H1 (cell line): Measurements from ENCODE around the gene IZUMO4. TPM values are rescaled to one million over a fixed set of nuclear protein-coding genes. Genes with fewer than 3 reads are reported as not detected.

ENCODE experiments used
- CTCF ChIA-PET: fragments of 300-600 bp; sonication (Branson Sonifier 250); formaldehyde crosslinking; loops from one replicate; lab custom pipeline; 2021; ENCODE audit not compliant: partially characterized antibody; lab: Charles Lee
- POLR2A ChIA-PET: fragments of 300-600 bp; sonication (Branson Sonifier 250); formaldehyde crosslinking; loops from one replicate; lab custom pipeline; 2021; ENCODE audit warnings: inconsistent platforms; ENCODE audit not compliant: partially characterized antibody; lab: Charles Lee
- DNase-seq, 2 experiments: peaks; one replicate each; pipeline versions ENCODE4 v3.0.0 to v3.0.0-alpha.2; 2010 to 2022; ENCODE audit warnings: low spot score in 2 of 2, low read depth in 1 of 2, mixed read lengths in 1 of 2
- FAIRE-seq: peaks from 2 replicates; lab custom pipeline; 2011; peaks lifted over from hg19 to GRCh38; lab: Jason Lieb, UNC
- H2AFZ ChIP-seq: 2 replicates; pipeline ENCODE4 v1.8.1; 2012; ENCODE audit warnings: low read length, inconsistent platforms
- H2AK5ac ChIP-seq: 2 replicates; pipeline ENCODE4 v1.6.1; 2013; ENCODE audit warnings: low read depth, low read length
- H2BK120ac ChIP-seq: replicated peaks from 2 replicates; pipeline ENCODE3; 2013; ENCODE audit warnings: low read depth, low read length, inconsistent platforms
- H2BK12ac ChIP-seq: 2 replicates; pipeline ENCODE4 v1.6.1; 2013; ENCODE audit warnings: low read depth, low read length
- H2BK15ac ChIP-seq: 2 replicates; pipeline ENCODE4 v1.6.1; 2013; ENCODE audit warnings: low read length
- H2BK20ac ChIP-seq: 2 replicates; pipeline ENCODE4 v1.6.1; 2013; ENCODE audit warnings: low read length
- H2BK5ac ChIP-seq: 2 replicates; pipeline ENCODE4 v1.6.1; 2013; ENCODE audit warnings: low read depth, low read length
- H3K14ac ChIP-seq: 2 replicates; pipeline ENCODE4 v1.6.1; 2013; ENCODE audit warnings: inconsistent platforms; ENCODE audit not compliant: insufficient read length
- H3K18ac ChIP-seq: 2 replicates; pipeline ENCODE4 v1.6.1; 2013; ENCODE audit warnings: low read length; ENCODE audit errors: extremely low read depth
- H3K23ac ChIP-seq: 2 replicates; pipeline ENCODE4 v1.6.1; 2013; ENCODE audit warnings: inconsistent platforms; ENCODE audit not compliant: insufficient read length
- H3K23me2 ChIP-seq: 2 replicates; pipeline ENCODE4 v1.6.1; 2013; ENCODE audit warnings: low read depth, low read length
- H3K27ac ChIP-seq: 2 replicates; pipeline ENCODE4 v1.6.1; 2011; ENCODE audit warnings: low read depth, low read length, inconsistent platforms
- H3K27me3 ChIP-seq, 4 experiments: replicated peaks in 1 of 4; 1 replicate in 1 of 4; 2 replicates in 3 of 4; pipeline versions ENCODE4 v1.6.1 to v1.8.1; 2011 to 2013; ENCODE audit warnings: low read length in 3 of 4, mild to moderate bottlenecking in 3 of 4, inconsistent platforms in 2 of 4, mixed read lengths in 2 of 4, moderate library complexity in 1 of 4; ENCODE audit not compliant: control insufficient read depth in 3 of 4, insufficient read depth in 3 of 4; ENCODE audit errors: extremely low read depth in 1 of 4
- H3K36me3 ChIP-seq, 4 experiments: 2 replicates each; pipeline versions ENCODE4 v1.6.1 to v1.8.1; 2011 to 2013; ENCODE audit warnings: mild to moderate bottlenecking in 4 of 4, low read length in 3 of 4, moderate library complexity in 2 of 4, control low read depth in 1 of 4, inconsistent platforms in 1 of 4; ENCODE audit not compliant: insufficient read depth in 4 of 4, control insufficient read depth in 2 of 4
- H3K4ac ChIP-seq: replicated peaks from 2 replicates; pipeline ENCODE3; 2013; ENCODE audit warnings: low read length, low read depth, mixed read lengths, inconsistent platforms; ENCODE audit not compliant: insufficient read length
- H3K4me1 ChIP-seq, 4 experiments: replicated peaks in 1 of 4; 1 replicate in 1 of 4; 2 replicates in 3 of 4; pipeline versions ENCODE4 v1.6.1 to v1.8.1; 2011 to 2013; ENCODE audit warnings: low read length in 3 of 4, inconsistent platforms in 2 of 4, mixed read lengths in 1 of 4; ENCODE audit not compliant: insufficient read depth in 4 of 4, control insufficient read depth in 3 of 4
- H3K4me2 ChIP-seq, 2 experiments: 2 replicates each; pipeline versions ENCODE4 v1.6.1 to v1.8.1; 2011 to 2013; ENCODE audit warnings: low read depth in 2 of 2, low read length in 2 of 2, control low read depth in 1 of 2, inconsistent platforms in 1 of 2, mild to moderate bottlenecking in 1 of 2; ENCODE audit not compliant: insufficient read depth in 1 of 2
- H3K4me3 ChIP-seq, 4 experiments: fragments of 200-600, 300-600 bp in 1 of 4; sonication (generic), shearing (Covaris generic), sonication (Bioruptor Twin) in 1 of 4; 2 replicates each; pipeline versions ENCODE4 v1.5.1 to v1.8.1; 2011 to 2016; ENCODE audit warnings: low read length in 4 of 4, low read depth in 3 of 4, control low read depth in 2 of 4, inconsistent platforms in 2 of 4, mild to moderate bottlenecking in 2 of 4, mixed read lengths in 1 of 4, moderate library complexity in 1 of 4; ENCODE audit not compliant: insufficient read depth in 2 of 4; ENCODE audit errors: extremely low read depth in 1 of 4
- H3K56ac ChIP-seq: replicated peaks from 2 replicates; pipeline ENCODE3; 2013; ENCODE audit warnings: low read depth, mild to moderate bottlenecking, mixed read lengths, low read length, inconsistent platforms; ENCODE audit not compliant: insufficient read length
- H3K79me1 ChIP-seq: 2 replicates; pipeline ENCODE4 v1.6.1; 2013; ENCODE audit warnings: low read depth, low read length, control low read depth
- H3K79me2 ChIP-seq, 2 experiments: 2 replicates each; pipeline versions ENCODE4 v1.6.1 to v1.8.1; 2012 to 2013; ENCODE audit warnings: low read length in 2 of 2, mild to moderate bottlenecking in 2 of 2, inconsistent platforms in 1 of 2; ENCODE audit not compliant: insufficient read depth in 2 of 2, control insufficient read depth in 1 of 2
- H3K9ac ChIP-seq, 4 experiments: replicated peaks in 1 of 4; 1 replicate in 1 of 4; 2 replicates in 3 of 4; pipeline versions ENCODE4 v1.6.1 to v1.8.1; 2011 to 2013; ENCODE audit warnings: low read depth in 3 of 4, low read length in 3 of 4, control low read depth in 2 of 4, mild to moderate bottlenecking in 2 of 4, moderate library complexity in 2 of 4, inconsistent platforms in 1 of 4; ENCODE audit errors: extremely low read depth in 1 of 4
- H3K9me3 ChIP-seq, 2 experiments: 2 replicates each; pipeline versions ENCODE4 v1.6.1 to v1.8.1; 2012 to 2013; ENCODE audit warnings: mild to moderate bottlenecking in 2 of 2, moderate library complexity in 2 of 2, control low read depth in 1 of 2, inconsistent platforms in 1 of 2, low read depth in 1 of 2, low read length in 1 of 2, mixed read lengths in 1 of 2; ENCODE audit not compliant: insufficient read depth in 2 of 2
- H4K20me1 ChIP-seq, 2 experiments: replicated peaks in 1 of 2; 2 replicates each; pipeline versions ENCODE3 to v1.8.1; 2011 to 2013; ENCODE audit warnings: inconsistent platforms in 2 of 2, low read length in 2 of 2, mild to moderate bottlenecking in 1 of 2; ENCODE audit not compliant: insufficient read depth in 2 of 2, control insufficient read depth in 1 of 2
- H4K5ac ChIP-seq: 2 replicates; pipeline ENCODE4 v1.6.1; 2013; ENCODE audit warnings: low read length, low read depth, mixed read lengths, inconsistent platforms; ENCODE audit not compliant: insufficient read length
- H4K8ac ChIP-seq: 2 replicates; pipeline ENCODE4 v1.8.0; 2013; ENCODE audit warnings: mild to moderate bottlenecking, moderate library complexity, low read length, inconsistent platforms; ENCODE audit not compliant: insufficient read depth; ENCODE audit errors: extremely low read depth
- H4K91ac ChIP-seq: replicated peaks from 2 replicates; pipeline ENCODE3; 2013; ENCODE audit warnings: low read length, mixed read lengths, inconsistent platforms; ENCODE audit not compliant: insufficient read length
- CBX8 ChIP-seq: fragments of 300-800, 300-1000 bp; sonication (generic); IDR thresholded peaks from 2 replicates; pipeline ENCODE4 v1.7.1; 2016; ENCODE audit warnings: low read depth, low read length, borderline replicate concordance
- CHD2 ChIP-seq: IDR thresholded peaks from 2 replicates; pipeline ENCODE4 v1.6.1; 2012; ENCODE audit warnings: low read length, improper control_type of control experiment
- HDAC2 ChIP-seq, 2 experiments: fragments of 300-600 bp in 1 of 2; sonication (generic) in 1 of 2; IDR thresholded peaks; 2 replicates each; pipeline ENCODE4 v1.6.1; 2011 to 2012; ENCODE audit warnings: low read depth in 2 of 2, low read length in 2 of 2, mild to moderate bottlenecking in 2 of 2, moderate library complexity in 2 of 2, borderline replicate concordance in 1 of 2, inconsistent platforms in 1 of 2
- JUN ChIP-seq: IDR thresholded peaks from 2 replicates; pipeline ENCODE4 v1.6.1; 2011; ENCODE audit warnings: low read depth, mild to moderate bottlenecking, improper control_type of control experiment, low read length
- RAD21 ChIP-seq, 2 experiments: IDR thresholded peaks in 1 of 2; conservative IDR thresholded peaks in 1 of 2; 2 replicates each; pipeline ENCODE4 v1.6.1; 2011; ENCODE audit warnings: low read depth in 2 of 2, low read length in 2 of 2, improper control_type of control experiment in 1 of 2, inconsistent platforms in 1 of 2, mild to moderate bottlenecking in 1 of 2, moderate library complexity in 1 of 2
- WGBS, 2 experiments: shearing (Covaris generic) in 1 of 2; methylation state at CpG; one replicate each; pipeline versions ENCODE4 v1.1.6 to v1.1.7; 2013 to 2015; ENCODE audit warnings: low lambda C conversion rate in 2 of 2, mixed read lengths in 2 of 2, inconsistent platforms in 1 of 2, low coverage in 1 of 2, missing lambda C conversion rate in 1 of 2; ENCODE audit not compliant: insufficient replicate concordance in 2 of 2, insufficient coverage in 1 of 2, insufficient read length in 1 of 2; ENCODE audit errors: extremely low coverage in 1 of 2, missing lambda C conversion rate in 1 of 2; 5-methylcytosine and 5-hydroxymethylcytosine counted together
- polyA plus RNA-seq, 7 experiments: library from polyadenylated mRNA; depleted of rRNA in 3 of 7; stranded (reverse) in 5 of 7; unstranded in 2 of 7; fragments of >200 nt in 5 of 7; fragments of 200-250 nt in 2 of 7; gene quantifications; 1 replicate in 5 of 7; 2 replicates in 1 of 7; 4 replicates in 1 of 7; pipeline versions ENCODE4 v1.2.1 to v1.2.3, GENCODE V29; 2011 to 2013; ENCODE audit warnings: missing spikeins in 2 of 7, mixed read lengths in 2 of 7
- total RNA-seq: library from RNA; stranded (reverse); fragmentation: NEBNext Ultra II Directional; extraction: Animal tissue kit (Norgen Biotek cat#: 25700); gene quantifications from 2 replicates; pipeline ENCODE4 v1.2.1, GENCODE V29; 2021

Gene IZUMO4
- total and polyA plus RNA-seq, 2 of the 8 experiments (the other 6 are each of a cell fraction or from before 2014, with no cell fraction given), result 1.8 to 1.9 TPM

- H3K27ac ChIP-seq, result no peak overlapping the region
- H4K8ac ChIP-seq, result no peak overlapping the region; the same call in 1 of the 2 replicates
- H3K4ac ChIP-seq, result no peak overlapping the region
- no peaks in the 10 kb centered on the region for H3K9me3 ChIP-seq
- no peak overlapping the region for H2BK20ac ChIP-seq
- no peak overlapping the region for H4K91ac ChIP-seq
- H3K9ac ChIP-seq, result no peak overlapping the region
- no peak overlapping the region for H4K5ac ChIP-seq
- CTCF ChIA-PET, result interaction anchor here (0.6 to 1.4 kb wide), 3 partner anchors 8 to 19 kb away, joined by 3 read pairs; no protein-coding TSS in a partner anchor
- DNase-seq (no peak), FAIRE-seq (no peak)
- no peak overlapping the region for H2BK120ac ChIP-seq
- no peak overlapping the region for H2BK15ac ChIP-seq
- no peaks in the 10 kb centered on the region for H3K79me2 ChIP-seq
- peaks cover 4% of the 10 kb centered on the region; the same call in 1 of the 2 replicates for H3K79me1 ChIP-seq
- H2BK5ac ChIP-seq, result no peak overlapping the region
- no peak for TF ChIP-seq HDAC2 (IDR thresholded peaks at IDR 0.05; ENCODE audit: borderline replicate concordance in 1 of 2, low read depth in 2 of 2, low read length in 2 of 2)
- TF ChIP-seq CHD2, result no peak
- no peak for TF ChIP-seq CBX8
- no peak for TF ChIP-seq JUN
- no peak for TF ChIP-seq RAD21 (IDR thresholded peaks at IDR 0.05 in 1 of 2, conservative IDR thresholded peaks at IDR 0.05 in 1 of 2; ENCODE audit: low read depth in 2 of 2, low read length in 2 of 2)
- no peaks in the 10 kb centered on the region for H3K27me3 ChIP-seq
- no peaks in the 10 kb centered on the region for H3K4me1 ChIP-seq
- POLR2A ChIA-PET, result interaction anchor here (1.5 kb wide), 1 partner anchor 10 kb away, joined by 4 read pairs; no protein-coding TSS in a partner anchor
- WGBS, 2 experiments, result 96% methylated on average over 26 of the region's 27 CpGs; no CpG with 5 or more reads in 1 of the 2 experiments
- no peak overlapping the region for H3K18ac ChIP-seq
- H3K4me2 ChIP-seq, result no peak overlapping the region
- H2AK5ac ChIP-seq, result no peak overlapping the region
- H3K56ac ChIP-seq, result no peak overlapping the region
- H2AFZ ChIP-seq, result no peak overlapping the region
- no peak overlapping the region for H2BK12ac ChIP-seq
- peaks cover 15 to 29% of the 10 kb centered on the region in 2 experiments for H4K20me1 ChIP-seq
- no peaks in the 10 kb centered on the region for H3K23me2 ChIP-seq
- no peak overlapping the region for H3K14ac ChIP-seq
- peaks cover 53 to 68% (median 64%) of the 10 kb centered on the region in 4 experiments for H3K36me3 ChIP-seq
- H3K4me3 ChIP-seq, result no peak overlapping the region
- H3K23ac ChIP-seq, result no peak overlapping the region
Observed at GRCh38 chr19:2121416-2122051, 24.8 kb downstream of the IZUMO4 start.
